PC-9 (cell line): ENCODE data around the gene EFNA4. TPM values are rescaled to one million over a fixed set of nuclear protein-coding genes. Genes with fewer than 3 reads are reported as not detected.

ENCODE experiments used
- BruUV-seq: library from RNA; stranded (reverse); fragments of 400-500 nt; replicated peaks from 2 replicates; lab custom pipeline; 2021; lab: Mats Ljungman, UMichigan
- CTCF ChIA-PET: fragments of 300-600 bp; sonication (Branson Sonifier 250); formaldehyde crosslinking; loops from one replicate; lab custom pipeline; 2022; ENCODE audit warnings: antibody characterized with exemption; lab: Charles Lee
- POLR2A ChIA-PET: fragments of 300-600 bp; sonication (Branson Sonifier 250); formaldehyde crosslinking; loops from one replicate; lab custom pipeline; 2022; ENCODE audit warnings: antibody characterized with exemption; ENCODE audit not compliant: unreplicated experiment; lab: Charles Lee
- DNase-seq, 2 experiments: peaks; one replicate each; pipeline versions ENCODE4 v3.0.0 to v3.0.0-alpha.2; 2015 to 2022; ENCODE audit warnings: mixed read lengths in 1 of 2
- H2AFZ ChIP-seq: fragments of 200-600 bp; sonication (generic); 2 replicates; pipeline ENCODE4 v1.8.1; 2017; ENCODE audit warnings: antibody characterized with exemption
- H3F3A ChIP-seq: fragments of 200-600 bp; sonication (generic); 2 replicates; pipeline ENCODE4 v1.8.1; 2017; ENCODE audit warnings: antibody characterized with exemption, mild to moderate bottlenecking, low read depth; ENCODE audit not compliant: insufficient read depth
- H3K27ac ChIP-seq: fragments of 200-600 bp; sonication (generic); 2 replicates; pipeline ENCODE4 v1.6.1; 2016; ENCODE audit warnings: mixed run types
- H3K27me3 ChIP-seq: fragments of 200-600 bp; sonication (generic); 2 replicates; pipeline ENCODE4 v1.6.1; 2016; ENCODE audit warnings: low read depth, mixed run types; ENCODE audit not compliant: insufficient read depth
- H3K36me3 ChIP-seq: fragments of 200-600 bp; sonication (generic); 2 replicates; pipeline ENCODE4 v1.6.1; 2016; ENCODE audit warnings: low read depth, mixed run types
- H3K4me1 ChIP-seq: fragments of 200-600 bp; sonication (generic); replicated peaks from 2 replicates; pipeline ENCODE4 v1.6.1; 2016; ENCODE audit warnings: mixed run types; ENCODE audit not compliant: insufficient read depth
- H3K4me2 ChIP-seq: fragments of 200-600 bp; sonication (generic); 2 replicates; pipeline ENCODE4 v1.6.1; 2017; ENCODE audit warnings: mixed run types
- H3K4me3 ChIP-seq: fragments of 200-600 bp; sonication (generic); 2 replicates; pipeline ENCODE4 v1.6.1; 2016; ENCODE audit warnings: mixed run types
- H3K79me2 ChIP-seq: fragments of 200-600 bp; sonication (generic); 2 replicates; pipeline ENCODE4 v1.6.1; 2017; ENCODE audit warnings: low read depth, mixed run types
- H3K9me2 ChIP-seq: fragments of 200-600 bp; sonication (generic); 2 replicates; pipeline ENCODE4 v1.8.1; 2017; ENCODE audit warnings: mild to moderate bottlenecking; ENCODE audit not compliant: insufficient read depth
- H3K9me3 ChIP-seq: fragments of 200-600 bp; sonication (generic); 2 replicates; pipeline ENCODE4 v1.8.1; 2016; ENCODE audit warnings: low read depth; ENCODE audit not compliant: insufficient read depth
- H4K20me1 ChIP-seq: fragments of 200-600 bp; sonication (generic); 2 replicates; pipeline ENCODE4 v1.8.1; 2017; ENCODE audit not compliant: insufficient read depth
- CTCF ChIP-seq: fragments of 200-600 bp; sonication (generic); conservative IDR thresholded peaks from 2 replicates; pipeline ENCODE4 v1.6.1; 2017; ENCODE audit warnings: mixed run types, antibody characterized with exemption, mild to moderate bottlenecking, moderate library complexity
- EZH2 ChIP-seq: fragments of 200-600 bp; sonication (generic); IDR thresholded peaks from 2 replicates; pipeline ENCODE4 v1.8.0; 2017; ENCODE audit warnings: antibody characterized with exemption, low read depth
- intact Hi-C: fragments of 100-400 bp; cut with micrococcal nuclease; formaldehyde crosslinking; loops from one replicate; pipeline ENCODE4 v1.10.0; 2022; ENCODE audit not compliant: unreplicated experiment
- total RNA-seq: library from RNA; stranded (reverse); gene quantifications from 2 replicates; pipeline ENCODE4 v1.2.3, GENCODE V29; 2021

The EFNA4 gene
- total RNA-seq, 1 experiment from 2014 or later, result 14.0 TPM

- H3K4me1 ChIP-seq, result peaks cover 24% of the 10 kb centered on the region
- TF ChIP-seq CTCF (peak; percentile 73), EZH2 (no peak)
- no peak overlapping the region for H3K4me3 ChIP-seq
- H3K4me2 ChIP-seq, result peak overlapping the region; percentile 22; the same call in 1 of the 2 replicates
- intact Hi-C loops, result loop anchor here (2.0 kb wide), 2 partner anchors 28 to 40 kb away; no protein-coding TSS in a partner anchor
- no peak overlapping the region for H3K27ac ChIP-seq
- BruUV-seq, result no TSS peak
- no peak overlapping the region for H2AFZ ChIP-seq
- H3K27me3 ChIP-seq, result no peaks in the 10 kb centered on the region
- H3K9me3 ChIP-seq, result no peaks in the 10 kb centered on the region
- ChIA-PET POLR2A (interaction anchor here (0.7 kb wide), 1 partner anchor 24 kb away, joined by 5 read pairs; no protein-coding TSS in a partner anchor), CTCF (interaction anchor here (0.5 to 1.8 kb wide), 11 partner anchors 17 to 1556 kb away, joined by 3 to 8 read pairs (median 4); partner anchors contain the start of gene PBXIP1)
- no peaks in the 10 kb centered on the region for H3K9me2 ChIP-seq
- no peaks in the 10 kb centered on the region for H4K20me1 ChIP-seq
- peak; percentile 79 for DNase-seq
- no peaks in the 10 kb centered on the region for H3K79me2 ChIP-seq
- peaks cover 7% of the 10 kb centered on the region for H3F3A ChIP-seq
- H3K36me3 ChIP-seq, result no peaks in the 10 kb centered on the region
These were observed 18.5 kb upstream of the EFNA4 start for GRCh38 chr1:155044812-155045657.

- H3K4me1 ChIP-seq, result peaks cover 45% of the 10 kb centered on the region
These were observed 14.8 kb upstream of the EFNA4 start for GRCh38 chr1:155048449-155049334.

More at GRCh38 chr1:155048449-155049334, 14.8 kb upstream of the EFNA4 start:
- H3K27me3 ChIP-seq, result no peaks in the 10 kb centered on the region
- no peak overlapping the region for H3K4me3 ChIP-seq
- H3K9me3 ChIP-seq, result no peaks in the 10 kb centered on the region
- DNase-seq, result no peak
- no peak overlapping the region for H2AFZ ChIP-seq
- TF ChIP-seq EZH2, result no peak
- TF ChIP-seq CTCF, result no peak
- ChIA-PET CTCF (no interaction called here), POLR2A (no interaction called here)
- BruUV-seq, result no TSS peak
- no peaks in the 10 kb centered on the region for H3K36me3 ChIP-seq
- H3F3A ChIP-seq, result peaks cover 27% of the 10 kb centered on the region
- no peak overlapping the region for H3K4me2 ChIP-seq
- no peak overlapping the region for H3K27ac ChIP-seq
- H3K79me2 ChIP-seq, result peaks cover 24% of the 10 kb centered on the region
- H3K9me2 ChIP-seq, result no peaks in the 10 kb centered on the region
- intact Hi-C loops, result no loop called here
- H4K20me1 ChIP-seq, result no peaks in the 10 kb centered on the region
